Dermis microvascular lymphatic vessel endothelial cell (primary cell): ENCODE data around the gene SCARB1. TPM values are rescaled to one million over a fixed set of nuclear protein-coding genes. Genes with fewer than 3 reads are reported as not detected.
"Not testable (repeated sequence)": the region's sequence is repeated elsewhere in the genome, so short reads cannot be mapped to it uniquely, and the experiment has no call there.

Experiments used
- DNase-seq, 2 donors: peaks; one replicate each; pipeline versions ENCODE4 v3.0.0 to v3.0.0-alpha.2; 2010; ENCODE audit warnings: low read depth in 2 of 2
- total RNA-seq: library from RNA; depleted of rRNA; stranded (reverse); fragments of >200 nt; gene quantifications from 2 replicates; pipeline ENCODE4 v1.2.1, GENCODE V29; 2014

The SCARB1 gene
- 11.9 and 17.6 TPM in 2 replicates for total RNA-seq

GRCh38 chr12:124863416-124864325 lies at the start of gene SCARB1:
Gene SCARB1 (minus strand): TSS chr12:124863864. CDS start chr12:124863720, 144 bp downstream.
- peak in 1 of 2 donors; percentile 78 for DNase-seq

GRCh38 chr12:124912529-124913287 lies 49.0 kb upstream of the SCARB1 start:
- DNase-seq, result not testable (repeated sequence)

GRCh38 chr12:124911521-124911920 lies 47.9 kb upstream of the SCARB1 start:
- DNase-seq, result not testable (repeated sequence)

GRCh38 chr12:124910561-124911478 lies 47.2 kb upstream of the SCARB1 start:
- DNase-seq, result no peak

GRCh38 chr12:124909831-124910560 lies 46.3 kb upstream of the SCARB1 start:
- DNase-seq, result no peak

GRCh38 chr12:124906606-124907261 lies 43.1 kb upstream of the SCARB1 start:
- peak; percentile 90 to 94 for DNase-seq

- peak in 1 of 2 donors; percentile 94 for DNase-seq
Measured at GRCh38 chr12:124904306-124905098, 40.8 kb upstream of the SCARB1 start.

GRCh38 chr12:124902916-124903315 lies 39.3 kb upstream of the SCARB1 start:
- no peak for DNase-seq

GRCh38 chr12:124901003-124901402 lies 37.3 kb upstream of the SCARB1 start:
- DNase-seq, result no peak

GRCh38 chr12:124900345-124900795 lies 36.7 kb upstream of the SCARB1 start:
- not testable (repeated sequence) for DNase-seq

- no peak for DNase-seq
Measured at GRCh38 chr12:124898923-124899294, 35.2 kb upstream of the SCARB1 start.

- DNase-seq, result peak in 1 of 2 donors; percentile 51
Measured at GRCh38 chr12:124898200-124898922, 34.7 kb upstream of the SCARB1 start.

- DNase-seq, result no peak
Measured at GRCh38 chr12:124896461-124896860, 32.8 kb upstream of the SCARB1 start.

GRCh38 chr12:124893792-124894516 lies 30.3 kb upstream of the SCARB1 start:
- no peak for DNase-seq

GRCh38 chr12:124888260-124888659 lies 24.6 kb upstream of the SCARB1 start:
- no peak for DNase-seq

GRCh38 chr12:124887766-124888165 lies 24.1 kb upstream of the SCARB1 start:
- DNase-seq, result not testable (repeated sequence)

- no peak for DNase-seq
Measured at GRCh38 chr12:124884587-124885438, 21.1 kb upstream of the SCARB1 start.
